HFFc6 (cell line): ENCODE results near the gene PIMREG. TPM values are rescaled to one million over a fixed set of nuclear protein-coding genes. Genes with fewer than 3 reads are reported as not detected.
A peak's percentile ranks its signal among the peaks of the same experiment; 100 is the strongest.

Source experiments
- DNase-seq: peaks from one replicate; pipeline ENCODE4 v3.0.0-alpha.2; 2018
- H3K27ac Mint-ChIP-seq: 2 replicates; pipeline ENCODE4 v1.8.0; 2020; ENCODE audit warnings: mild to moderate bottlenecking, mixed read lengths
- H3K27me3 Mint-ChIP-seq: 2 replicates; pipeline ENCODE4 v1.8.0; 2021; ENCODE audit warnings: mild to moderate bottlenecking, moderate library complexity, mixed read lengths; ENCODE audit not compliant: insufficient read depth
- H3K36me3 Mint-ChIP-seq: 2 replicates; pipeline ENCODE4 v1.8.0; 2021; ENCODE audit warnings: low read depth, mixed read lengths
- H3K4me1 Mint-ChIP-seq: 2 replicates; pipeline ENCODE4 v1.8.0; 2020; ENCODE audit warnings: low read depth, mixed read lengths
- H3K4me3 Mint-ChIP-seq: 2 replicates; pipeline ENCODE4 v1.8.0; 2020; ENCODE audit warnings: mild to moderate bottlenecking, moderate library complexity, mixed read lengths
- H3K9me3 Mint-ChIP-seq: 2 replicates; pipeline ENCODE4 v1.8.0; 2020; ENCODE audit warnings: mild to moderate bottlenecking, mixed read lengths
- CTCF ChIP-seq: fragments of 200-600 bp; sonication (generic); IDR thresholded peaks from 2 replicates; pipeline ENCODE4 v1.5.0; 2021; ENCODE audit warnings: antibody characterized with exemption, mild to moderate bottlenecking
- total RNA-seq, 6 experiments: library from RNA; stranded (reverse); fragmentation: NEBNext Ultra II Directional; extraction: Animal tissue kit (Norgen Biotek cat#: 25700); gene quantifications; 2 replicates in 1 of 6; 3 replicates in 5 of 6; pipeline ENCODE4 v1.2.3, GENCODE V29; 2021

PIMREG gene
- total RNA-seq, 6 experiments from 2014 or later: 17.0 to 42.5 (median 38.7) TPM

GRCh38 chr17:6429266-6429665, 15.0 kb upstream of the PIMREG start:
- Mint-ChIP-seq H3K4me1 (peaks cover 7% of the 10 kb centered on the region; the same call in 1 of the 2 replicates), H3K36me3 (peaks cover 13% of the 10 kb centered on the region), H3K9me3 (peaks cover 19% of the 10 kb centered on the region), H3K27ac (no peak overlapping the region), H3K27me3 (peaks cover 13% of the 10 kb centered on the region), H3K4me3 (no peak overlapping the region)
- no peak for DNase-seq
- TF ChIP-seq CTCF: no peak

GRCh38 chr17:6430769-6431168, 13.5 kb upstream of the PIMREG start:
- peaks cover 19% of the 10 kb centered on the region for H3K9me3 Mint-ChIP-seq
- H3K36me3 Mint-ChIP-seq: peaks cover 13% of the 10 kb centered on the region
- no peak for DNase-seq
- peaks cover 3% of the 10 kb centered on the region for H3K27me3 Mint-ChIP-seq
- H3K4me1 Mint-ChIP-seq: peaks cover 7% of the 10 kb centered on the region; the same call in 1 of the 2 replicates
- H3K27ac Mint-ChIP-seq: no peak overlapping the region
- peak; percentile 75 for TF ChIP-seq CTCF
- H3K4me3 Mint-ChIP-seq: no peak overlapping the region

- Mint-ChIP-seq H3K27ac (no peak within 1 kb of the TSS), H3K27me3 (peaks cover 25% of the 10 kb centered on the region), H3K4me1 (no peaks in the 10 kb centered on the region), H3K36me3 (peaks cover 8% of the 10 kb centered on the region), H3K4me3 (no peak within 1 kb of the TSS), H3K9me3 (peaks cover 14% of the 10 kb centered on the region)
- no peak for TF ChIP-seq CTCF
- DNase-seq: no peak
Observed at GRCh38 chr17:6435051-6435450, 9.2 kb upstream of the PIMREG start, which contains the start of gene AIPL1. Gene AIPL1, minus strand, starts transcription at chr17:6435121. Its CDS starts 17 bp downstream, at chr17:6435104.

GRCh38 chr17:6435968-6436367, 8.3 kb upstream of the PIMREG start:
- Mint-ChIP-seq H3K9me3 (peaks cover 8% of the 10 kb centered on the region), H3K27ac (no peak overlapping the region), H3K4me3 (no peak overlapping the region), H3K4me1 (peaks cover 7% of the 10 kb centered on the region; the same call in 1 of the 2 replicates), H3K27me3 (peaks cover 27% of the 10 kb centered on the region), H3K36me3 (peaks cover 5% of the 10 kb centered on the region)
- DNase-seq: peak; percentile 51
- peak; percentile 88 for TF ChIP-seq CTCF

- no peak overlapping the region for H3K4me3 Mint-ChIP-seq
- DNase-seq: no peak
- peaks cover 12% of the 10 kb centered on the region; the same call in 1 of the 2 replicates for H3K4me1 Mint-ChIP-seq
- no peak for TF ChIP-seq CTCF
- no peaks in the 10 kb centered on the region for H3K36me3 Mint-ChIP-seq
- no peak overlapping the region for H3K27ac Mint-ChIP-seq
- peaks cover 27% of the 10 kb centered on the region for H3K27me3 Mint-ChIP-seq
- H3K9me3 Mint-ChIP-seq: no peaks in the 10 kb centered on the region
Observed at GRCh38 chr17:6437466-6437865, 6.8 kb upstream of the PIMREG start.

GRCh38 chr17:6437956-6438355, 6.3 kb upstream of the PIMREG start:
- peaks cover 12% of the 10 kb centered on the region; the same call in 1 of the 2 replicates for H3K4me1 Mint-ChIP-seq
- no peaks in the 10 kb centered on the region for H3K9me3 Mint-ChIP-seq
- no peak overlapping the region for H3K4me3 Mint-ChIP-seq
- no peak for TF ChIP-seq CTCF
- no peak for DNase-seq
- H3K36me3 Mint-ChIP-seq: no peaks in the 10 kb centered on the region
- H3K27me3 Mint-ChIP-seq: peaks cover 27% of the 10 kb centered on the region
- H3K27ac Mint-ChIP-seq: no peak overlapping the region
